HG02973 (cell line): ENCODE data around the gene GALK1.
"Not testable (repeated sequence)": the region's sequence is repeated elsewhere in the genome, so short reads cannot be mapped to it uniquely, and the experiment has no call there.

ENCODE experiments used
- ATAC-seq: cut with Tn5 transposase; IDR thresholded peaks from one replicate; pipeline ENCODE4 v1.9.1; 2021; ENCODE audit warnings: moderate library complexity; ENCODE audit not compliant: unreplicated experiment

The GALK1 gene

GRCh38 chr17:75784473-75785015 lies 19.6 kb upstream of the GALK1 start, which contains the start of gene UNK:
UNK (plus strand) TSS chr17:75784806; CDS start chr17:75784881, 75 bp downstream.
- ATAC-seq = peak; percentile 58

DNA sequence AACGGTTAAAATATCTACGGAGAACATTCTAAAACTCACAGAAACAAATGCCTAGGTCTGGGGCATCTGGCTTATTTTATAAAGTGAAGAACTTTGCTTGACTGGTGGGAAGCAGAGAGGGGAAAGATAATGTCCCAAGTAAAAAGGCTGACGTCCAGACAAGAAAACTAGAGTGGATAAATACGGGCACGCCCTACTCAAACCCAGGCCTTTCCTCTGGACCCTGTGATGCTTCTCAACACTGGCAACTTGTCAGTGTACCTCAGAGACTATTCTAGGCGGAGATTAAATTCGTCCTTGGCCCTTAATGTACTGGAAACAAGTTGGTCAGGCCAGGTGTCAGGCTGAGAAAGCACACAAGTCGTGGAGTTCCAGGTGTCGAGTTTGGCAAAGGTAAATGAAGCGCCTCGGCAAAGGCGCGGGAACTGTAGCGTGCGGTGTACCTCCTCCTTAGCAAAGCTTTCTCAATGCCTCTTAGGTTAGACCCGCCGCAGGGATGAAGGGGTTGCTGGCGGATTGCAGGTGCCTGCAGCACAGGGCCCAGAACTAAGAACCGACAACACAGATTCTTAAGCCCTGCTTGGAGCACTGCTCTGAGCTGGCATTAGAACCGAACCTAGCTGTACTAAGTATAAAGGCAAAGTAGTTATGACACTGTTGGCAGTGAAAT lies 18.9 kb upstream of the GALK1 start:
- peak; percentile 0 for ATAC-seq

DNA sequence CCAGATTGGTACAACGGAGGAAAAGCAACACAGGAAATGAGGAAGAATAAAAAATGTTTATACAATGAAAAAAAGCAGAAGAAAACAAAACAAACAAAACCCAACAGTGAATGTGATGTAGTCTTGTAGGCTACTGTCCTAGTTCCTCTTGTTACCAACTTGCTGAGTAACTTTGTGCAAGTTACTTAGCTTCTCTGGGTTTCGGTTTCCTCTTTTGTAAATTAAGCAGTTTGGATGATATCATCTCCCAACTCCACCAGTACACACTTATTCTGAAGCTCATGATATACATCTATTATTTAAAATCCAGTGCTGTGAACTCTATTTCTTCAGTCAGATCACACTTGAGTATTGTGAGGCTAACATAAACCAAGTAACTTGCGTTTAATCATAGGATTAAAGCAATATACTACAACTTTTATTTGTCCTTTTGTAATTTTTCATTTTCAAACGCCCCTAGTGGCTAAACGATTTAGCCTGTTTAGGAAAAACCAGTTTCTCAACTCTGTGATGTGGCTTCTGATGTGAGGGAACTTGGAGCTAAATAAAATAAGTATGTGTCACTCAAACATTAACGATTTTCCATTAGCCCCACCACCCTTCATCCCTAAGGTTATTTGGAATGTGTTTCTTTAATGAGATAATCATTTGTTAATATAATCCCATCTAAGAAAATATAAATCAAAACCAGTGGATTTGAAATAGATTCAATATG lies 18.2 kb upstream of the GALK1 start:
- no peak for ATAC-seq

- no peak for ATAC-seq
These were observed 15.2 kb upstream of the GALK1 start for GRCh38 chr17:75779987-75780889.

DNA sequence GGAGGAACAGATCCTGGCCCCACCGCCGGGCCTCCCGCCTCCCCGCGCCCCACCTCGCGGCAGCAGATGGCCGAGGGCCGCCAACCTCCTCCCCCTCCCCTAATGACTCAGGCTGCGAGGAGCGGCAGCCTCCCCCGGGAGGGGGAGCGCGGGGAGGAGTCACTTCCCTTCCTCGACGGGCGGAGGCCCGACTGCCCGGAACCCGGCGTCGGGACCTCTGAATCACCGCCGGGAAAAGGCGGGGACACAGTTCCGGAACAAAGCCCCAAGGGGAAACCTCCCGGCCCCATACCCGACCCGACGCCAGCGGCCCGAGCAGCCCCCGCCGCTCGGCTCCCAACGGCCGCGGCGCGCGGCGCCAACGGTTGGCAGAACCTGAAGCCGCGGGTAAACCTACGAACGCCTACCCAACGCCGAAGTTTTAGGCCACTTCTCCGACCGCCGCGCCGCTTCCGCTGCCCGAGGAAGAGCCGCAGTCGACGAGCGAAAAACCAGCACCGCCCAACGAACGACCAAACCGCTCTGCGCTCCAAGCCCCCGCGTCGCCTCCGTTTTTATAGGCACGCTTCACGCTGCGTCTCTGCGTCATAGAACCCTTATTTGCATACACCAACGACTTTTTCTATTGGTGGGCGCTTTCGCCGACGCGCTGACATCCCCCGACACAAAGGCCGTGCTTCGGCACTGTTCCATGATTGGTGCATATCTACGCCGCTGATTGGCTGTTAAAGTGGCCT lies 14.4 kb upstream of the GALK1 start:
- ATAC-seq = peak; percentile 57

- ATAC-seq = no peak
These were observed 13.9 kb upstream of the GALK1 start for GRCh38 chr17:75778861-75779249.

- not testable (repeated sequence) for ATAC-seq
These were observed 13.3 kb upstream of the GALK1 start for GRCh38 chr17:75778066-75778860.

GRCh38 chr17:75777296-75777922 lies 12.4 kb upstream of the GALK1 start:
- no peak for ATAC-seq

DNA sequence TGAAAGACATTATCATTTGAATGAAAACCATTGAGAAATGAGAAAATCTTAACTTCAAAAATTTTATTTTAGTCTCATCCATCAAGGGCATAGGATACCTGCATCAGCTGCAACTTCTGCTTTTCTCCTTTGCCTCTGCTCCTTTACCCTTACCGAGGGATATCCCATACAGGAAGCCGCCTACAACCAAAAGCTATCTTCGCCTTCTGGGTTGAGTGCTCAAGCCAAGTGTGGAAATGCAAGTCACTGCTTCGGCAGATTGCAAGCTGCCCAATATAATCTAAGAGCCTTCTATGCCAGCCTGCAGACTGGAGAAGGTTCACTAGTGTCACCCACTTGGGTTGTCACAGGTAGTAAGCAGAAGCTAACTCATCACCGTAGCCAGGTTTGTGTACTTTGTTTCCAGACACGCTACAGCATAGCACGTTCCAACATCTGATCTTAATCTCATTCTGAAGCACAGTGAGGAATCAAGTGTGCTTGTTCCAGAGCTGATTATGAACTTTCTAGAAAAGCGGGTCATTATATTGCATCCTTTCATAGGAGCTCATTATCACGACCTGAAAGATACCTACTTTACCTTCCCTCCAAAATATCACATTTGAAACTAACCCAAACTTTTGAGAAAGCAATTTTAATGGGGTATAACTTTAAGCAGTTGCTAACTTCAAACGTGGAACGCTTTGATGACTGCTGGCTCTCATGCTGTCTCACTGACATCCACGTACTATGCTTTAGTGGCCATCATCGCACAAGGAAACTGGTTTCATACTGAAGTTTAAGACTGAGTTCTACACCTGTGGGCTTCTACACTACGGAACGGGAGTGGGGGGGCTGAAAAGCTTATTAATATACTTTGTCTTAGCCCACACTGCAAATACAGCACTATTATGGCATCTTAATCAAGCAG lies 11.6 kb upstream of the GALK1 start:
- ATAC-seq = no peak

GRCh38 chr17:75774991-75775668 lies 10.1 kb upstream of the GALK1 start:
- no peak for ATAC-seq

DNA sequence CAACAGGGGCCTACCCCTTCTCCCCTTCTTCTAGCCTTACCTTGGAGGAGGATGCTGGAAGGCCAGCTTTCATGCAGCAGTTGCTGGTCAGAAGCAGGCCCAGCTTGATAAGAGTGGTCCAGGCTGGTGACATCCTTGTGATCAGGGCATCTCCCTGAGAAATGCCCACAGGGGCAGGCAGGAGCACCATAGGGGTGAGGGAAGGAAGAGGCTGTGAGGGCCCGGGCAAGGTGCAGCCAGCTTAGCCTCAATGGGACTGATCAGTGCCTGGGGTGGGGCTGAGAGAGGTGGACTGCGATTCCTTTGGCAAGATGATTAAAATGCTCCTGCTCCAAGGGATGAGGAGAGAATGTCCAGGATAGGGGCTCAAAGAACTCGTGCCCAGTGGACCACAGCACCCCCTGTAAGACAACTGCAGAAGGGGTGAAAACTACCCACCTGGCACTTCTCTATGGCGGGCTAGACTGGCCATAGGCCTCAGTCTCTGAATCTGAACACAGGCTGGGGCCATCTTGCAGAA lies 9.5 kb upstream of the GALK1 start:
- no peak for ATAC-seq

DNA sequence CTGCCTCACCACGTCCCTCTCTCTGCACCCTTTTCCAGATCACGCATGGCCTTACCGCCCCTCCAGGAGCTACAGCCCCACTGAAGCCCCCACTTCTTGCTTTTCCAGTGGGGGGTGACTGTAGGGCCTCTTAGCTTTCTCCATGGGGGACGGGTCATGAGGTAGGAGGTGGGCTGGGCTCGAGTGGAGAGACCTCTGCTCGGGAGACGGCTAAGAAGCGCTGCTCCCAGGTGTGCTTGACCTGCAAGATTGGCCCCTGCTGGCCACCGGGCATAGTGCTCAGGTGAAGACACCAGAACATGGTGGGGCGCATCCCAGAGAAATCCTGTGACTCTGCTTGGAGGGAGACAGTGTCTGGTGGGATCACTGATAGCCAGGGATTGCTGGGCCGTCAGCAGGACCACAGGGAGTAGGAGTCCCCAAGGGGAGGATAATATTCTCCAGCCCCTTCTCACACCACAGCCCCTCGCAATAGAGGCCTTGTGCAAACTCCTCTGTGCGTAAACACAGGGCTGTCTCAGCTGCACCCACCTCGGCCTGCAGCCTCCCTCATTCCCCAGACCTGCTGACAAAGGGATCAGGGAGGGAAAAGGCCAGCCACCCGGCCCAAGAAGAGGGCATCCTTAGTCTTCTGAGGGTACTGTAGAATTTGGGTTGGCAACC lies 8.9 kb upstream of the GALK1 start:
- no peak for ATAC-seq

DNA sequence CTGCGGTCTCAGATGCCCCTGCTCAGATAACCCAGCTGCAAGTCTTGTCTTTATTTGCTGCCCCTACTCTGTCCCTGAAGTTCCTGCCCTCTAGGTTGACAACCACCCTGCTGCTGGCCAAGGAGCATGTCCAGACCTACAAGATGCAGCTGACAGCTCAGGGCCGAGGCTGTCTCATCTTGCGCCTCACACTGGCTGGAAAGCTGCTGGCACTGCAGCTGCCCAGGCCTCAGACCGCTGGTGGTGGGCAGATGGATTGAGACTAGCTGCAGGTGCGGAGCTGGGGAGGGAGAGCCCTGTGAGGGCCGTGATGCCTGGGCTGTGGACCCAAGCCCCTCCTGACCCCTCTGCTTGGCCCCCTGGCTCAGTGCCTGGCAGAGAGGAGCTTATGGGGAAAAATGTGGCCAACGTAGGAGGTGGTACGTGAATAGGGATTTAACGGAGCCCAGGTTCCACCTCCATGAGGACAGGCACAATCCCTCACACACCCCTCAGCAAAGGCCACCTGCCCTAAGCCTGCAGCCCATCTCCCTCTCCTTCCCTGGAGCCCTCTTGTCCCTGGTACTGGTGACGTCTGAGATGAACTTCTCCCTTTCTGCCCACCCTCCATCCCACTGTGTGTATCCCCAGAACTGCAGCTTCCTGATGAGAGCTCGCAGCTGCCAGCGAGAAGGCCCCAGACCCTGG lies 8.3 kb upstream of the GALK1 start:
- ATAC-seq = no peak

DNA sequence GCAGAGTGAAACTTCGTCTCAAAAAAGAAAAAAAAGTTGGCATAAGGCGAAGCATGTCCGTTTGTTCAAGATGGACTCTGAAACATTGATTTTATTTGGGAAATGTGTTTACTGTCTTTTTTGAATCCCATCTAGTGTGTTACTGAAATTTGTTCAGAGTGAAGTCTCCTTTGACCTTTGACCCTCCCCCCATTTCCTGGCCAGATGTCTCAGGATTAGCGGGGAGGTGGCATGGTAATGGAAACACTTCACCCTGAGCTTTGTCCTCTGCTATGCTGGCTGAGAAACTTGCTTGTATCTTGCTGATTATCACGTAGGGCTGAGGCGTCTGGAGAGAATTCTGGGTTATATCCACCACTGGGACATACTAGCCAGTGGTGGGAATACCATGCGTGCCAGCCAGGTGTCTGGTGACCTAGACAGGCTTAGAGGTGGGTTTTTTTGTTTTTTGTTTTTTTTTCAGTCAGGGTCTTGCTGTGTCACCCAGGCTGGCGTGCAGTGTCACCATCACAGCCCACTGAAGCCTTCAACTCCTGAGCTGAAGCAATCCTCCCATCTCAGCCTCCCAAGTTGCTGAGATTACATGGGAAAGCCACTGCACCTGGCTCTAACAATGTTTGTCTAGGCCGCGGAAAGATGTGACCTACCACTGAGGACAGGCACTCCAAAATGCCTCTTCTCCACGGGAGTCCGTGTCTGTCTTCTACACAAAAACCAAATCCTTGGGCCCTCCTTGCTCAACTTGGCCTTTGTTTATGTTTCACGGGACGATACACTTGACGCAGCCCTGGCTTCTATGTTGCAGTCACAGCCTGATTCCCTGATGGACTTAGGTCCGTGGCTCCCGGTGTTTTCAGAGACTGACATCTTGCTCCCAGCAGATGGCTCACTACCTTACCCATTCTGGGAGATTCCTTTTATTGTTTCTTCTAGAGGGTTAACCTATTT lies 6.6 kb upstream of the GALK1 start:
- ATAC-seq = no peak

- ATAC-seq = no peak
These were observed 4.5 kb upstream of the GALK1 start for GRCh38 chr17:75769536-75769935.
